PC-3 (cell line): Measurements from ENCODE around the gene STPG2.

Source experiments
- EZH2 ChIP-seq: fragments of 300-600 bp; sonication (generic); IDR thresholded peaks from one replicate; pipeline ENCODE4 v1.6.1; 2017; ENCODE audit warnings: antibody characterized with exemption, mild to moderate bottlenecking, low read length; ENCODE audit not compliant: unreplicated experiment
- EZH2phosphoT487 ChIP-seq: fragments of 300-600 bp; sonication (generic); IDR thresholded peaks from 2 replicates; pipeline ENCODE4 v1.6.1; 2018; ENCODE audit warnings: mild to moderate bottlenecking, antibody characterized with exemption, low read length, borderline replicate concordance
- TF ChIP-seq, protein P1 (sequence below): fragments of 300-600 bp; sonication (generic); conservative IDR thresholded peaks from 2 replicates; pipeline ENCODE4 v1.5.1; 2017; ENCODE audit warnings: antibody characterized with exemption, low read depth, mild to moderate bottlenecking, low read length

- TF ChIP-seq EZH2 (no peak), EZH2phosphoT487 (no peak)
- TF ChIP-seq, protein P1, sequence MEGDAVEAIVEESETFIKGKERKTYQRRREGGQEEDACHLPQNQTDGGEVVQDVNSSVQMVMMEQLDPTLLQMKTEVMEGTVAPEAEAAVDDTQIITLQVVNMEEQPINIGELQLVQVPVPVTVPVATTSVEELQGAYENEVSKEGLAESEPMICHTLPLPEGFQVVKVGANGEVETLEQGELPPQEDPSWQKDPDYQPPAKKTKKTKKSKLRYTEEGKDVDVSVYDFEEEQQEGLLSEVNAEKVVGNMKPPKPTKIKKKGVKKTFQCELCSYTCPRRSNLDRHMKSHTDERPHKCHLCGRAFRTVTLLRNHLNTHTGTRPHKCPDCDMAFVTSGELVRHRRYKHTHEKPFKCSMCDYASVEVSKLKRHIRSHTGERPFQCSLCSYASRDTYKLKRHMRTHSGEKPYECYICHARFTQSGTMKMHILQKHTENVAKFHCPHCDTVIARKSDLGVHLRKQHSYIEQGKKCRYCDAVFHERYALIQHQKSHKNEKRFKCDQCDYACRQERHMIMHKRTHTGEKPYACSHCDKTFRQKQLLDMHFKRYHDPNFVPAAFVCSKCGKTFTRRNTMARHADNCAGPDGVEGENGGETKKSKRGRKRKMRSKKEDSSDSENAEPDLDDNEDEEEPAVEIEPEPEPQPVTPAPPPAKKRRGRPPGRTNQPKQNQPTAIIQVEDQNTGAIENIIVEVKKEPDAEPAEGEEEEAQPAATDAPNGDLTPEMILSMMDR = no peak
Measured at GRCh38 chr4:97593248-97593647, 550.0 kb downstream of the STPG2 start.
